Activated CD8-positive, alpha-beta T cell treated with anti-CD3 and anti-CD28 coated beads, Interleukin-2, amount 10 ng/mL, durations not matched to agents 7 days and 5 days (primary cell): ENCODE measurements around the gene C1orf141. TPM values are rescaled to one million over a fixed set of nuclear protein-coding genes. Genes with fewer than 3 reads are reported as not detected.
"Not testable (repeated sequence)": the region's sequence is repeated elsewhere in the genome, so short reads cannot be mapped to it uniquely, and the experiment has no call there.

ENCODE experiments used
- ATAC-seq: fragments of 150-1000 bp; cut with Tn5 transposase; one replicate; pipeline ENCODE4 v1.10.0; 2021; ENCODE audit warnings: moderate library complexity
- CTCF ChIA-PET: fragments of 350-600 bp; sonication (Branson Sonifier 250); formaldehyde crosslinking; loops from one replicate; lab custom pipeline; 2021; ENCODE audit warnings: antibody characterized with exemption; lab: Charles Lee
- POLR2A ChIA-PET: fragments of 350-600 bp; sonication (Branson Sonifier 250); formaldehyde crosslinking; loops from one replicate; lab custom pipeline; 2021; ENCODE audit warnings: antibody characterized with exemption; lab: Charles Lee
- DNase-seq: peaks from one replicate; pipeline ENCODE4 v3.0.0-alpha.2; 2020
- H3K27ac Mint-ChIP-seq: one replicate; pipeline ENCODE4 v1.8.0; 2021; ENCODE audit warnings: mild to moderate bottlenecking, mixed read lengths
- H3K27me3 Mint-ChIP-seq: one replicate; pipeline ENCODE4 v1.8.0; 2021; ENCODE audit warnings: low read depth, mixed read lengths
- H3K36me3 Mint-ChIP-seq: one replicate; pipeline ENCODE4 v1.8.0; 2021; ENCODE audit warnings: low read depth, mixed read lengths
- H3K4me1 Mint-ChIP-seq: one replicate; pipeline ENCODE4 v1.8.0; 2021; ENCODE audit warnings: low read depth, mixed read lengths
- H3K4me3 Mint-ChIP-seq: one replicate; pipeline ENCODE4 v1.8.0; 2021; ENCODE audit warnings: mild to moderate bottlenecking, mixed read lengths
- H3K9me3 Mint-ChIP-seq: one replicate; pipeline ENCODE4 v1.8.0; 2022; ENCODE audit warnings: mixed read lengths; ENCODE audit not compliant: insufficient read depth
- total RNA-seq, 2 experiments: library from RNA; stranded (reverse); gene quantifications; one replicate each; pipeline ENCODE4 v1.2.3, GENCODE V29; 2021

Gene C1orf141
- total RNA-seq, 2 experiments from 2014 or later: not detected

GRCh38 chr1:67165468-67166041 is 30.8 kb upstream of the C1orf141 start:
- POLR2A ChIA-PET: interaction anchor here (1.2 kb wide), 1 partner anchor 264 kb away, joined by 3 read pairs; no protein-coding TSS in a partner anchor
- ATAC-seq (no peak), DNase-seq (no peak)
- peaks cover 7% of the 10 kb centered on the region for H3K36me3 Mint-ChIP-seq
- H3K4me3 Mint-ChIP-seq: no peak overlapping the region
- peaks cover 10% of the 10 kb centered on the region for H3K27me3 Mint-ChIP-seq
- peaks cover 39% of the 10 kb centered on the region for H3K4me1 Mint-ChIP-seq
- no peak overlapping the region for H3K27ac Mint-ChIP-seq
- CTCF ChIA-PET: interaction anchor here (0.7 to 13.1 kb wide), 8 partner anchors 16 to 263 kb away, joined by 3 to 173 read pairs (median 5); no protein-coding TSS in a partner anchor
- H3K9me3 Mint-ChIP-seq: no peaks in the 10 kb centered on the region

GRCh38 chr1:67162954-67163353 is 28.2 kb upstream of the C1orf141 start:
- H3K27ac Mint-ChIP-seq: peak overlapping the region; percentile 72
- peaks cover 25% of the 10 kb centered on the region for H3K4me1 Mint-ChIP-seq
- CTCF ChIA-PET: interaction anchor here (0.7 to 13.1 kb wide), 12 partner anchors 8 to 277 kb away, joined by 3 to 173 read pairs (median 4); partner anchors contain the start of gene SERBP1
- peaks cover 7% of the 10 kb centered on the region for H3K27me3 Mint-ChIP-seq
- POLR2A ChIA-PET: interaction anchor here (0.5 to 1.1 kb wide), 5 partner anchors 8 to 57 kb away, joined by 3 to 6 read pairs (median 4); no protein-coding TSS in a partner anchor
- peak; percentile 90 for ATAC-seq
- H3K36me3 Mint-ChIP-seq: peaks cover 7% of the 10 kb centered on the region
- H3K9me3 Mint-ChIP-seq: no peaks in the 10 kb centered on the region
- DNase-seq: peak; percentile 54
- no peak overlapping the region for H3K4me3 Mint-ChIP-seq

GRCh38 chr1:67159233-67159632 is 24.5 kb upstream of the C1orf141 start:
- ChIA-PET CTCF (no interaction called here), POLR2A (no interaction called here)
- H3K36me3 Mint-ChIP-seq: peaks cover 7% of the 10 kb centered on the region
- no peak for ATAC-seq
- no peak overlapping the region for H3K4me3 Mint-ChIP-seq
- no peak for DNase-seq
- no peak overlapping the region for H3K27ac Mint-ChIP-seq
- H3K4me1 Mint-ChIP-seq: peaks cover 18% of the 10 kb centered on the region
- peaks cover 17% of the 10 kb centered on the region for H3K27me3 Mint-ChIP-seq
- no peaks in the 10 kb centered on the region for H3K9me3 Mint-ChIP-seq

- DNase-seq: no peak
- Mint-ChIP-seq H3K36me3 (peaks cover 4% of the 10 kb centered on the region), H3K4me1 (peaks cover 12% of the 10 kb centered on the region)
These were observed 23.6 kb upstream of the C1orf141 start for GRCh38 chr1:67158401-67158800.

GRCh38 chr1:67150931-67151330 is 16.2 kb upstream of the C1orf141 start:
- Mint-ChIP-seq H3K36me3 (peaks cover 2% of the 10 kb centered on the region), H3K27ac (no peak overlapping the region), H3K9me3 (no peaks in the 10 kb centered on the region), H3K4me1 (peaks cover 34% of the 10 kb centered on the region), H3K4me3 (no peak overlapping the region), H3K27me3 (peaks cover 46% of the 10 kb centered on the region)
- POLR2A ChIA-PET: no interaction called here
- no peak for ATAC-seq
- no peak for DNase-seq
- CTCF ChIA-PET: interaction anchor here (3.7 to 15.6 kb wide), 3 partner anchors 19 to 155 kb away, joined by 30 to 313 read pairs (median 89); no protein-coding TSS in a partner anchor

More at GRCh38 chr1:67158401-67158800, 23.6 kb upstream of the C1orf141 start:
- ATAC-seq: no peak
- CTCF ChIA-PET: interaction anchor here (0.6 to 15.6 kb wide), 4 partner anchors 9 to 192 kb away, joined by 3 to 313 read pairs (median 4); no protein-coding TSS in a partner anchor
- POLR2A ChIA-PET: no interaction called here
- Mint-ChIP-seq H3K9me3 (no peaks in the 10 kb centered on the region), H3K4me3 (no peak overlapping the region), H3K27ac (no peak overlapping the region), H3K27me3 (peaks cover 23% of the 10 kb centered on the region)

- Mint-ChIP-seq H3K9me3 (no peaks in the 10 kb centered on the region), H3K4me3 (no peak overlapping the region), H3K36me3 (no peaks in the 10 kb centered on the region), H3K27ac (peak overlapping the region; percentile 58), H3K4me1 (peaks cover 42% of the 10 kb centered on the region), H3K27me3 (peaks cover 33% of the 10 kb centered on the region)
- DNase-seq (peak; percentile 77), ATAC-seq (peak; percentile 86)
- POLR2A ChIA-PET: interaction anchor here (0.9 to 1.3 kb wide), 5 partner anchors 14 to 219 kb away, joined by 3 to 6 read pairs (median 4); no protein-coding TSS in a partner anchor
- CTCF ChIA-PET: interaction anchor here (0.6 to 15.6 kb wide), 66 partner anchors 9 to 424 kb away, joined by 3 to 313 read pairs (median 6); partner anchors contain the start of genes C1orf141, DNAI4, IL23R and MIER1
These were observed 14.5 kb upstream of the C1orf141 start for GRCh38 chr1:67149179-67149770.

- CTCF ChIA-PET: interaction anchor here (0.6 to 15.6 kb wide), 56 partner anchors 12 to 424 kb away, joined by 3 to 313 read pairs (median 6); partner anchors contain the start of genes C1orf141, DNAI4, IL23R and MIER1
These were observed 13.9 kb upstream of the C1orf141 start for GRCh38 chr1:67148516-67149178.

GRCh38 chr1:67147973-67148372 is 13.2 kb upstream of the C1orf141 start:
- DNase-seq, ATAC-seq, H3K9me3 Mint-ChIP-seq, POLR2A ChIA-PET, H3K36me3 Mint-ChIP-seq, H3K4me3 Mint-ChIP-seq, H3K27ac Mint-ChIP-seq: not testable (repeated sequence)
- Mint-ChIP-seq H3K4me1 (peaks cover 54% of the 10 kb centered on the region), H3K27me3 (peaks cover 22% of the 10 kb centered on the region)
- CTCF ChIA-PET: interaction anchor here (0.9 to 15.6 kb wide), 32 partner anchors 12 to 423 kb away, joined by 3 to 313 read pairs (median 8); partner anchors contain the start of genes C1orf141 and SLC35D1

More at GRCh38 chr1:67148516-67149178, 13.9 kb upstream of the C1orf141 start:
- Mint-ChIP-seq H3K4me1 (peaks cover 47% of the 10 kb centered on the region), H3K36me3 (no peaks in the 10 kb centered on the region), H3K27ac (peak overlapping the region; percentile 58), H3K4me3 (no peak overlapping the region), H3K27me3 (peaks cover 28% of the 10 kb centered on the region), H3K9me3 (no peaks in the 10 kb centered on the region)
- DNase-seq (no peak), ATAC-seq (no peak)
- POLR2A ChIA-PET: interaction anchor here (1.0 to 1.3 kb wide), 3 partner anchors 14 to 152 kb away, joined by 4 to 6 read pairs (median 4); no protein-coding TSS in a partner anchor

GRCh38 chr1:67146539-67146938 is 11.8 kb upstream of the C1orf141 start:
- DNase-seq: no peak
- Mint-ChIP-seq H3K9me3 (no peaks in the 10 kb centered on the region), H3K36me3 (no peaks in the 10 kb centered on the region), H3K4me3 (no peak overlapping the region), H3K27ac (no peak overlapping the region), H3K27me3 (peaks cover 8% of the 10 kb centered on the region), H3K4me1 (peaks cover 59% of the 10 kb centered on the region)
- no peak for ATAC-seq
- ChIA-PET POLR2A (no interaction called here), CTCF (interaction anchor here (1.2 to 15.6 kb wide), 5 partner anchors 12 to 150 kb away, joined by 3 to 313 read pairs (median 10); partner anchors contain the start of genes C1orf141 and IL23R)

- H3K9me3 Mint-ChIP-seq: no peaks in the 10 kb centered on the region
- ChIA-PET CTCF (interaction anchor here (0.8 to 15.6 kb wide), 10 partner anchors 9 to 355 kb away, joined by 3 to 313 read pairs (median 3); partner anchors contain the start of genes C1orf141, IL23R and SLC35D1), POLR2A (no interaction called here)
- H3K27ac Mint-ChIP-seq: no peak overlapping the region
- peaks cover 4% of the 10 kb centered on the region for H3K27me3 Mint-ChIP-seq
- no peak for ATAC-seq
- H3K36me3 Mint-ChIP-seq: no peaks in the 10 kb centered on the region
- H3K4me1 Mint-ChIP-seq: peaks cover 56% of the 10 kb centered on the region
- DNase-seq: no peak
- no peak overlapping the region for H3K4me3 Mint-ChIP-seq
These were observed 11.3 kb upstream of the C1orf141 start for GRCh38 chr1:67146101-67146500.

- DNase-seq: peak; percentile 59
- no peaks in the 10 kb centered on the region for H3K9me3 Mint-ChIP-seq
- H3K27ac Mint-ChIP-seq: no peak overlapping the region
- POLR2A ChIA-PET: no interaction called here
- ATAC-seq: no peak
- H3K27me3 Mint-ChIP-seq: no peaks in the 10 kb centered on the region
- no peak overlapping the region for H3K4me3 Mint-ChIP-seq
- H3K4me1 Mint-ChIP-seq: peaks cover 53% of the 10 kb centered on the region
- H3K36me3 Mint-ChIP-seq: no peaks in the 10 kb centered on the region
- CTCF ChIA-PET: interaction anchor here (0.7 to 15.6 kb wide), 27 partner anchors 12 to 391 kb away, joined by 3 to 313 read pairs (median 3); partner anchors contain the start of gene IL23R
These were observed 9.9 kb upstream of the C1orf141 start for GRCh38 chr1:67144696-67145095.
